ENCODE measurements around the gene BMP6.

BMP6 gene

DNA sequence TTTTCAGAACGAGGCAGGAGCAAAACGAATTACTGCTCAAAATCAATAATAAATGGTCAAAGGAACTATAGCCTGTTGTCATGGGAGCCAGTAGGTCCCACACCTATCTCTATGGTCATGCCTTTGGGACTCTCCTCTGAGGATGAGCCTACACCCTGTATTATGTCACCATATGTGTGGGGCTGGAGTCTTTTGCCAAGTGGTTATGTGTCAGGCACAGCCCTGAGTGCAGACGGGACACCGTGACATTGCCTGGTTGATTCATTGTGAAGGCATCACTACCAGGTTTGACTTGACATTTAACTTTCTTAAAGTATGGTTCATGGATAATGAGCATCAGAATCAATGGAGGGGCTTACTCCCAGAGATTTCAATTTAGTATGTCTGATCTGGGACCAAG, 23.6 kb downstream of the BMP6 start:
- DNase-seq = no peak

DNA sequence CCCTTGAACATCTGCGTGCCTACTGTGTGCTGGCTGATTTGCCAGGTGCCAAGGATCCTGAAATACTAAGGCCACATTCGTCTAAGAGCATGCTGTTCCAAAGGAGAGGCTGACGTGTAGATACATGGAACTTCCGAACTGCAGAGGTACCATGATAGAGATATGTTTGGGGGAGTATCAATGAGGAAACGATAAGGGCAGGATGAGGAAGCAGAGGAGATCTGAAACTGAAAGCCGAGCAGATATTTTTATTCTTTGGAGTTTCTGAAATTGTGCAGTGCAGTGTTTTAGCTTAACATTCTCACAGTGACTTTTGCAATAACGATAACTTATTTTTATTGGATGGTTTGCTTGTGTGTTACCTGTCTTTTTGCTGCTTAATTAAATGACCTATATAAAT, 24.3 kb downstream of the BMP6 start:
- DNase-seq = no peak

DNA sequence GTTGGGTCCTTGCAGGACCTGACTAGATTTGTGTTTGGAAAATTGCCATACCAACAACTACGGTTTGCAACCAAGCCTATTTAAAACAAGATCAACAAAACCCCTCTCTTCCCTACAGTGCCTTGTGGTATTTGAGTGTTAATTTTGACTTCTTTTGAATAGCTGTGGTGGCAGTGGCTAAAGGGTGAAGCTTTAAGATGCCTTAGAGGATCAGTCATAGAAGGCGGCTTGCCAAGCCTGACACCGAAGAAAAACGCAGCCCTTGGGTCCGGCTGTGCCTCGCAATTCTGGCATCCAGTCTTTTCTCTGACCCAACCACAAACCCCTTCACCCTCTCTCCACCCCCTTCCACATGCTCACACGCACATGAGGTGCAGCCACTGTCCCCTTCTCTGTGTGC, 32.6 kb downstream of the BMP6 start:
- no peak for DNase-seq

DNA sequence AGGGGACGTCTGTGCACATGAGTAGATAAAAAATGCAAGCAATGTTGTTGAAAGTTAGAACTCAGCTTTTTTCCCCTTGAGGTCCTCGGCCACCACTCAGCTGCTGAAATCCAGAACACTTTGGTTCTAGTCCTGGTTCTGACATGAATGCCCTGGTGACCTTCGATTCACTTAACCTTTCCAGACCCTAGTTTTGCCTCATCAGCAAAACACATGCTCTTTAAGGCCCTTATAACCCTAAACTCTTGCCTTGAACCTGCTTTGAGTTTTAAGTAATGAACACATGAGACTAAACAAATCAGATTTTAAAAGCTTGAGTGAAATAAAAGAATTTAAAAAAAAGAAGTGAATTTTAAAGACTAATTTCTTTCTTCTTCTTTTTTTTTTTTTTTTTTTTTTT, 33.4 kb downstream of the BMP6 start:
- DNase-seq = no peak

DNA sequence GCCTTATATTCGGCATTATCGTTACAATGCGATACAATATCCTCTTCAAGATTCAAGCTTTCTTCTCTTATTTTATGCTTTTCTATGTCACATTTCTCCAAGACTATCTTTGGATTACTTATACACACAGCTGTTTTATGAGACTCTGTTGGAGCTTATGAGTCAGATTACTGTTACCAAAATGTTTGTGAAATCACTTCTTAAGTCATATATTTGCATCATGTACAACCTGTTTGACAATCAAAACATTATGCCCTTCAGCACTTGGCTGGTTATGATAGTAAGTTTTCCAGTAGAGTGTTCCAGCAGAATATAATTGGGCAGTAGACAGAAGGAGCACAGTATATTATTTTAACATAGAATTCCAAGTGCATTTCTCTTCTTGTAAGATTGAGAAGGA, 35.2 kb downstream of the BMP6 start:
- DNase-seq = no peak

DNA sequence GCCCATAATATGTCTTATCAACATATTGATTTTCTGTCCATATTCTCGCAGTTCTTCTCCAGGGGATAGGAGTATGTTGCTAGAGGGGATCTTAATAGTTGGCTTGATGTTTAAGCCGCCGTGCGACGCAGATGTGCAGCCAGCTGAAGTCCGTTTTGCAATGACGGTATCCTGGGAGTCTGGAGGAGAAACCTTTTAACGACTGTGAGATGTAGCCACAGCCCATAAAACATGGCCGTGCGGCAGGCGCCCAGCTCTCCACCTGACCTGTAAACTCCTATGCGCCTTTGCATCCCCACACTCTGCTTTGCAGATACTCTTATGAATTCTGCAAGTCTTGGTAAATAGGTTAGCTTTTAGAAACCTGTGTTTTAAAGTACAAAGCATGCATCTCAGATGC, 36.9 kb downstream of the BMP6 start:
- no peak for DNase-seq

DNA sequence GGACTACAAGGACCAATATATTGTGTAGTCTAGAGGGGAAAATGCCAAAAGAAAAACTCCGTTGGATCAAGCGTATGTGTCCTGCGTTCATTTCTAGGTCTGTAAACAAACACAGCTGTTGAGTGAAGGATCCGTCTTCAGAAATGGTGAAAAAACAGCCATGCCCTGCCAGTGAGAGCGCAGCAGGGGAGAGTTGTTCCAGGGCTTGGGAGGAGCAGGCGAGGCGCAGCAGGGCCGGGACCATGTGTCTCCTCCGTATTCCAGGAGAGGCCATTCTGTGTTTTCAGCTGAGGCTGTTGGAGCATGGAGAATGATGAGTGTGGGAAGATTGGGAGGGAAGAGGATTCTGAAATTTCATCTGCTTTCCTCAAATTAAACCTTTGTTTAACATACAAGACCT, 38.0 kb downstream of the BMP6 start:
- DNase-seq = no peak

DNA sequence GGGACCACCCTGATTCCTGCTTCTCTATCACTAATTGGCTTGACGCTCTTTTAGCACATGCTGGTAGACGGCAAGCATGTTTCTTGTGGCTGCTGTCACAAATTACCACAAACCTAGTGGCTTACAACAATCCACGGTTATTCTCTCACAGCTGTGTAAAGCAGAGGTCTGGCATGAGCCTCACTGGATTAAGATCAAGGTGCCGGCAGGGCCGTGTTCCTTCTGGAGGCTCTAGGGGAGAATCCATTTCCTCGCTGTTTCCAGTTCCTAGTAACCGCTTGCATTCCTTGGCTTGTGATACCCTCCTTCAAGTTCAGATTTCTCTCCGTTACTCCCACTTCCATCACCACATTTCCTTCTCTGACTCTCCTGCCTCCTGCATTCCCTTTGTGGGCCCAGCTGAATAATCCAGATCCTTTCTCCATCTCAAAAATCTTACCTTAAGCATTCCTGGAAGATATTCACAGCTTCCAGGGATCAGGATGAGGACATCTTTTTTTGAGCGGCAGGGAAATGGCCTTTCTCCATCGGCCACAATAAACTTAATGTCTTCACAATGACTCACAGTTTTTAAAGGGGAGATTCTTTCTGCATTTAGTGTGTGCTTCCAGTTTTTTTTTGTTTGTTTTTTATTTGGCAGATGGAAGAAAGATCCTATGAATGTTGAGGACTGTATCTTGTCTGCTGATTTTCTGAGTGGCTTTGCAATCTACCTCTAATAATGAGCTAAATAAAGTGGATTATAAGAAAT, 39.9 kb downstream of the BMP6 start:
- no peak for DNase-seq

DNA sequence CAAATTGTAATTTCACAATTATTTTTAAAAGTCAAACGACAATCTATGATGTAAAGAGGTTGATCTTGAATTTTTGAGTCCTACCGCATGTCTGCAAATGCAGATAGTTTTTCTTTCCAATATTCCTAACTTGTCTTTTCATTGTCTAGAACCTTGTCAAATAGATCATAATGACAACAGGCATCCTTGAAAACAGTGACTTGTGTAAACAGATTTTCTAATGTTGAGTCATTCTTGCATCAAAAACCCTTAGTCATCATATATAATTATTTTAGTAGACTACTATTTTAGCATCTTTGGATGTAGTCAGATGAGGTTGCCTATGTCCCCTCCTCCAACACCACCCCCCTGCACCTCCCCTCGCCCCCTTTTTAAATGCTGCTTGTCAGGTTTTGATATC, 43.8 kb downstream of the BMP6 start:
- no peak for DNase-seq

DNA sequence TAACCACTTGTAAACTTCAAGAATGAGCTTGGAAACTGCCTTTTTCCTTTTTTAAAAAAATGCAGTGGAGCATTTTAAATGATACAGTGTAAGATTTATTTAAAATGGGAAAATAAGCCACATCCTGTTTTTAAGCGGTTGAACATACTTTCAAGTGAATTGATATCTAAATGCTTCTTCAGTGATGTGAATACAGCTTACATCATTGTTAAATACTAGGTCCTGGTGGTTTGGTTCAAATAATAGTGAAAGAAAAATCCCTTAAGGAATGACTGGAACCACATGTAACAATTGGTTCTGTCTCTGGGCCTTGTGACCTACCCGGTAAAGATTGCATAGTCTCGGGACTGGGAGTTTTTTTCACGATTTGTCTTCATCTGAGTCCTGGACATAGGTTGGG, 44.2 kb downstream of the BMP6 start:
- no peak for DNase-seq

DNA sequence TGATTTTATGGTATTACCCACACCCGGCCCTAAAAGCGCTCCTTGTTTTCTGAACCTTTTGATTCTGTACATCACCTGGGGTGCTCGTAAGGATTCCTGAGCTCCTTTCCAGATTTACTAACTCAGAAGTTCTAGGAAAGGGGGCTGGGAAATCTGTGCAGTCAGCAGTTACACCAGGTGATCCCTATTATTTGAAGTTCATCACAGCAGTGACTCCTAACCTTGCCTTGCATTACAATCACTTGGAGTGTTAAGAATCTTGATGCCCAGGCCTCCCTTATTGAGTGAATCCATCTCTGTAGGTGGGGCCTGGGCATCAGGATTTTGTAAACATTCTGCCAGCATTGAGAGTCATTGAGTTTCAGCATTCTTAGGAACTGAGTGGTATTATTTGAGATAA, 44.7 kb downstream of the BMP6 start:
- DNase-seq = no peak

DNA sequence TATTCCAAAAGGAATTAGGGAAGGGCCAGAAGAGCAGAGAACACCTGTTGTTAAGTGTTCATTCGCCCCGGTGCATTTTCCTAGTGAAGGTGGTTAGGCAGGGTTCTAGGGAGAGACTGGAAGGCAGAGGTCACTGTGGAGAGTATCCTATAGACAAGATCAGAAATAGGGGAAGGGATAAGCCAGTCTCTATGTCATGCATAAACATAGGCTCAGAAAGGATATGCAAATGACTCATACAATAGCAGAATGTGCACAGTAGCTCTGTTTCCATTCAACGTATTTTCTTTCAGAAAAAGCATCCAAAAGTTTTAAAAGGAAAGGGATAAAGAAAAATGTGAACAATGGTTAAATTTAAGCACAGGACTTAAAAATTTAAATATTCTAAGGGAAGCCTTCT, 47.4 kb downstream of the BMP6 start:
- no peak for DNase-seq

DNA sequence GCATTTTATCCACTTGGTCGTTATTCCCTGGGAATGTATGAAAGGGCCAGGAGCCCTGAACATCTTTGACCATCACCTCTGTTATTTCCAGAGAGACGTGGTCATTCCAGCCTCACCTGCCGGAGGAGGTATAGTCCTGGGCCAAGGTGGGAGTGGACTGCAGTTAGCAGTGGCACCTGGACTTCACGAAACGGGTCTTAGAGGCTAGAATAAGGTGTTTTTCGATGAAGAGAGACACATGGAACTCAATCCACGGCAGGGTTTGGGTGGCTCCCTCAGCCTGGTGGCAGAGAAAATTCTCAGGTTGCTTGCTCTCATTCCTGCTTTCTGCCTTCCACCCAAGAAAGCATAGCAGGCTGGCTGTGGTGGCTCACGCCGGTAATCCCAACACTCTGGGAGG, 48.0 kb downstream of the BMP6 start:
- DNase-seq = no peak

DNA sequence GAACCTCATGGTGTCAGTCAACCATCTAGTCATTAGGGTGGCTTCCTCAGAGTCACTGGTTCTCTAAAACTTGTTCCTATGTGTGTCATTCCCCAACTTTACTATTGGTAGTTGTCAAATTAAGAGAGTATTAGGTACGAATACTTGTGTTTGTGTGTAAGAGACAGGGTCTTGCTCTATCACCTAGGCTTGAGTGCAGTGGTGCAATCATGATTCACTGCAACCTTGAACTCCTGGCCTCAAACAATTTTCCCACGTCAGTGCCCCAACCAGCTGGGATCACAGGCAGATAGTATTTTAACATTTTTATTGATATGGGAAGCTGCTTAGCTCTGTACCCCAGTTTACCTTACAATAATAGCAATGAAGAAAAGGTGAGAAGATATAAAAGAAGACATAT, 50.6 kb downstream of the BMP6 start:
- no peak for DNase-seq

DNA sequence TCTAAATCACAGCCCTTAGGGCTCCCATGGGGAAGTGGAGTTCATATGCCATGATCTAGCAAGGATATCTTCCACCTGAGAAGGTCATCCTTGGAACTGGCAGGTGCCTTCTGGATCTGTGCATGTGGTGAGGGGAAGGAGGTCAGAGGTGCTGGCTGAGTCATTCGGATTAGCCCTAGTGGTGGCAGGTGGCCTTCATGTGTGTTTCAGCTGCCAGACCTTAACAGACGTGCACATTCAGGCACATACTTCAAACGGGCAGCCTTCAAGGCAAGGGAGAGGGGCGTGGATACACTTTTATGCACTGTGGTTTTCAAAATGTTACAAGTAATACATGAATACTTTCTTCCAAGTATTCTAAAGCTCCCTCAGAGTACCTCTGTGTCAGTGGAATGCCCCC, 51.2 kb downstream of the BMP6 start:
- no peak for DNase-seq

DNA sequence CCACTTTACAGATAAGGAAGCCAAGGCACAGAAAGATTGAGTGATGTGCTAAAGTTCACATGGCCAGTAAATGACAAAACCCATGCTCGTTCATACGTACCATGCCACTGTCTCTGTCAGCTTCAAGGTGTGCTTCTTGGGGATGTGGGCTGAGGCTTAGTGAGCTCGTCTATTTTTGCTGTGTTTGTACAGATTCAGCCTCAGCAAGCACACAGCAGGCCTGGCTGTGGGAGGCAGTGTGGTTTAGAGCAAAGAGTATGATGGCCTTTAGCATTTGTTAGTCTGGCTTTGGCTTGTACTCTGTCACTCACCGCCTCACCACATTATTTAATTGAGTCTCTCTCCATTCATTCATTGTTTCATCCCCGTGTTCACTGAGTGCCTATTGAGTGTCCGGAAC, 55.3 kb downstream of the BMP6 start:
- no peak for DNase-seq

DNA sequence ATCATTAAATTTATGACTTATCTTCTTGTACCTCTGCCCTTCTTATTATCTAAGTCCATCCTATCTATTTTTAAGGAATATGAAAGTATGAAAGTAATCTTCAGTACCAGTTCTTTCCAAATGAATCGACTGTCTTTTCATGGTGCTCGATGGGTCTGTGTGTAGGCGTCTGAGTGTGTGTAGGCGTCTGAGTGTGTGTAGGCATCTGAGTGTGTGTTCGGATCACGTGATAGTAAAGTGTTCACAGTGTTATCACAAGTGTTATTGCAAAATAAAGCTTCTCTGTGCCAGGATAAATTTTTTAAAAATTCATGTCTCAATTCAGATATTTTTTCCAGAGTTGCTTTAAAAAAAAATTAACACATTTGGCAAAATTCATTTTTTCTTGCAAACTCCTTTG, 58.3 kb downstream of the BMP6 start:
- DNase-seq = no peak

DNA sequence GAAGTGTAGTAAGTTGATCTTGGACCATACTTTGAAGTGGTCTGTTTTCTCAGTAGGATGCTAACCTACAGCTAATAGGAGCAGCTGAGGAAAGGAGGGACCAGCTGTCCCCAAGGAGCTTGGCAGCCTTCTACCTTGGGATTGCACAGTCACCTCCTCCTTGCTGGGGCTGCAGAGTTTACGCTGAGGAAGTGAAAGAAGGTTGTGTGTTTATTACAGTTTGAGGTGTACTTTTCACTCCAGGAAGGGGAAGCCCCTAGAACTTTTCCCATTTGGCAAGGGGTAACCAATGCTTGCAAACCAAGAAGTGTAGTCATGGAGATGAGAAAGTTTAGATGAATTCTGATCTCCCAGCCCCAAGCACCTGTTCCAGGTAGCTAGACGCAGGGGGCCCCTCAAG, 58.8 kb downstream of the BMP6 start:
- DNase-seq = no peak

DNA sequence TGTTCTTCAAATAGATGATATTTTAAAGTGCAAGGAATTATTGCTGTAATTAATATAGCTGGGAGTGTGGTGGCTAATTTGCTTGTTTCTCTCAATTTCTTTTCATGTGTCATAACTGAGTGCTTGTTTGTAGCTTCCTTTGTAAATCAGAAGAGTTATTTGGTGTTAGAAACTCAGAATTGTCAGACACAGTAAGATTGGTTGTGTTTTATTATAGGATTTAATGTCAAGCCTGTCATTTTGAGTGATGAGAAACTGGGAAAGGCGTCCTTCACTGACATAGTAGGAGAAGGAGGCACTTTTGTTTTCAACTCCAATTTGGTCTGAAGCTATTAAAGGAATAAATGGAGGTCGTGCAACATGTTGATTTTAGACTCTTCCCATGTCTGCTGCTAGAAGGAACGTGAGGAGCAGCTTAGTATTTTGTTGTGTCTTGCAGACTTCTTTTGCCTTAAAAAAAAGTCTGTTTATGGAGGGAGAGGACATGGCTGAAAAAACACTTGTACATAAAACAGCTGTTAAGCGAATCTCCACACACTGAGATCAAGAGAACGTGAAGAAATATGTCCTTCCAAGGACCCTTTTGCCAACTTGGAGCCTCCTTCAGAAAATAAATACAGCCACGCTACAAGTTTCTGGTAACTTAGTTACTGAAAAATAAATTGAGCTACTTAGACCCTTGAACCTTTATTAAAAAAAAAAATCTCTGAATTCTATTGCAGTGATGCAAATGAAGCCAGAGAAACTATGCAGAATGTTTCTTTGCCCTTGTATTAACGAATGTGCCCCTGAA, 59.5 kb downstream of the BMP6 start:
- DNase-seq = no peak

DNA sequence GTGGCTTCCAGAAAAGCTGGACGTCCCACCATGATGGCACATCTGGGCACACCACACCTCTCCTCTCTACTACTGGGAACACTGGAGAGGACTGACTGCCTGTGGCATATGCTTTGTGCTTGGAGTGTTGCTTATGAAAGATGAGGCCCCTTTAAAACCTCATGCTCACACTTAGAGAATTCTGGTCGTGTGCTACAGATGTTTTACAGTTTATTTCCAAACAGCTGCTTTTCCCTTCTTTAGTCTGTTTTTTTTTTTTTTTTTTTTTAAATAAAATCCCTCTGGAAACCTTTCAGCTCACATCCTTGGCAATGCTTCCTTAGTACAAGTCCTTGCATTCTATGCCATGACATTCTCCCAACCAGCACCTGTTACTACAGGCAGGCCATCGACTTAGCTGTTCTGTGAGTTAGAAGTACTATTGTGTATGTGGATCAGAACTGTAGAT, 60.3 kb downstream of the BMP6 start:
- DNase-seq = no peak

DNA sequence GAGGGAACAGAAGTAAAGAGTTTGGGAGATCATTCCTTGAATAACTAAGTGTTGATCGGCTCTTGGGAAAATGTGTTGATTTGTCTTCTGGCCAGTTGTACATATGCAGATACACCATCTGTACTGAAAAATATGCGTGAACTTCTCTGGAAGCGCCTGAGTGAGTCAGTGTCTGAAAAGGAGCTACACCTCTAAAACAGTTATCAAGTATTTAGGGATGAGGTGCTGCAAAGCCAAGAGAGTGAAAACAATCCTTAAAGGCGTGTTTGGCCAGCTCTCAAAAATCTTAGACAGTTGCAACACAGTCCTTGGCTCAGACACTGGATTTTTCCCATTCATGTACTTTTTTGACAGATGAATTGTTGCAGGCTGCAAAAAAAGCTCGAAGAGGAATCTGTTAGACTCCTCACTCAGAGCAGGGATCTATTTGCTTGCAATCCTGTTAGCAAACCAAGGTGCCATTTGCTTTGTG, 61.3 kb downstream of the BMP6 start:
- DNase-seq = no peak

DNA sequence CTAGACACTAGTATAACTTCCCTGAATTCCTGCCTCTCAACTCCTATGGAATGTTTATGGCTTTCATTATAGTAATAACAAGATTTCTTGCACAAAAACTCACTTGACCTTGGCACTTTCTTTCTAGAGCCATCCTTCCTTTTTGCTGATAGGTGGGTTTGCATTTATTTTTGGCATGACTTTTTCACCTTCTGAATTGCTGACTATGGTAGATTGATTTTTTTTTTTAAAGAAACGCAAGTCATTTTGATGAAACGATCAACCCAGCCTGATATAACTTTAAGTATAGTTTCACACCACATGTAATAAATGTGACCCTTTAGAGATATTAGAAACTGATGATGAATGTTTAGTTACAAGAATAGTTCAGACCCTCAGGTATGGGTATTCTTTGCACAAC, 61.8 kb downstream of the BMP6 start:
- DNase-seq = no peak

DNA sequence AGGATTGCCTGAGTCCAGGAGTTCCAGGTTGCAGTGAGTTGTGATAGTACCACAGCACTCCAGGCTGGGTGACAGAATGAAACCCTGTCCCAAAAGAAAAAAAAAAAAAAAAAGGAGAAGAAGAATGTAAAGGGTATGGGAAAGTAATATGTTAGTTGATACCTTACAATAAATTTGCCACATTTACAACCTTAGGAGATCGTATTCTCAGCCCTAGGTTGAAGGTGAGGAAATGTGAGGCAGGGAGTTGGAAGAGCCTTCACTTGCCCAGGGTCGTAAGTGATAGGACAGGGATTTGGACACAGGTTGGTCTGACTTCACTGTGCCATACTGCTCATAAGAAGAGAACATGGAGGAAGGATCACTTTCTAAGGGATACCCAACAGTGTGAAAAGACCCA, 68.6 kb downstream of the BMP6 start:
- DNase-seq = no peak

DNA sequence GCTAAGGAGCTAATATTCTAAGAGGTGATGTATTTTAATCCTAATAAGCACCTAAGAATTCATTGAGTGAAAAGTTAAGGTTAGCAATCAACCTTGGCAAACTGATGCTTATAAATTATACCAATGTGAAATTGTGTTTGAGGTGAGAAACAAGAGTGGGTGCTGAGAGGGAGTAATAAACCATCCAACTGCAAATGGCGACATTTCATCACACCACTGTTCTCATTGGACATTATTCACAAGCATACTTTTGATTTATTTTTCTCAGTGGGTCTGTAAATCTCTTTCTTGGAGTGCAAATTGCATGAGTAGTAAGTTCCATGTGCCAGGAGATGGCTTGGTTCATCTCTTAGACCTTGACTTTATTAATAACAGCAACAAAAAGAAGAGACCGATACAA, 71.5 kb downstream of the BMP6 start:
- DNase-seq = no peak

DNA sequence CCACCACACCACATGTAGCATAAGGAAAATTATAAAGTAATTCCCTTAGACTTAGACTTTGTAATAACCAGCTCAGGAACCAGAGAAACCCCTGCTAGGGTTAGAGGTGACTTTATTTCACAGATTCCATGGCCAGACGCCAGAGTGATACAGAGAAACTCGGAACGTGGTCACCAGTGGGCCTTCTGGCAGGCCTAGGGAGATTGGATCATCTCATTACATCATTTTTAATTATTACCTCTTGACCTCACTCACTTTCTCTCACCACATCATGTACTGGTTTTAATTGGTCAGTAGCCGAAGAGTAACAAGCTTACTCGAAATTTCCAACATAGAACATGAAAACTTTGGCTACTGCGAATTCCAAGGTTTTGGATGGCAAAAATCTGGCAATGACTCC, 72.9 kb downstream of the BMP6 start:
- no peak for DNase-seq
